Kasumi-1 (cell line): Measurements from ENCODE around the gene SLC16A4.
"Not testable (repeated sequence)": the region's sequence is repeated elsewhere in the genome, so short reads cannot be mapped to it uniquely, and the experiment has no call there.

ENCODE experiments used
- DNase-seq, 2 experiments: peaks; one replicate each; lab custom pipeline; 2025; lab: John Stamatoyannopoulos, UW

The SLC16A4 gene

DNA sequence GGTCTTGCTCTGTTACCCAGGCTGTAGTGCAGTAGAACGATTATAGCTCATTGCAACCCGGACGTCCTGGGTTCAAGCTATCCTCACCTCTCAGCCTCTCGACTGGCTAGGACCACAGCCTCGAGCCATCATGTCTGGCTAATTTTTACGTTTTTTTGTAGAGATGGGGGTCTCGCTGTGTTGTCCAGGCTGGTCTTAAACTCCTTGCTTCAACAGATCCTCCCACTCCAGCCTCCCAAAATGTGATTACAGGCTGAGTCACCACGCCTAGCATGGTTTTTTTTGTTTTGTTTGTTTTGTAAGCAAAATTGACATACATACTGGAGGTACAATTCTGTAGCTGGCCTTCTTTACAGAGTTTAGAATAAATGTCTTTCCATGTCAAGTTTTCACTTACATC is 17.7 kb upstream of the SLC16A4 start:
- DNase-seq: no peak

DNA sequence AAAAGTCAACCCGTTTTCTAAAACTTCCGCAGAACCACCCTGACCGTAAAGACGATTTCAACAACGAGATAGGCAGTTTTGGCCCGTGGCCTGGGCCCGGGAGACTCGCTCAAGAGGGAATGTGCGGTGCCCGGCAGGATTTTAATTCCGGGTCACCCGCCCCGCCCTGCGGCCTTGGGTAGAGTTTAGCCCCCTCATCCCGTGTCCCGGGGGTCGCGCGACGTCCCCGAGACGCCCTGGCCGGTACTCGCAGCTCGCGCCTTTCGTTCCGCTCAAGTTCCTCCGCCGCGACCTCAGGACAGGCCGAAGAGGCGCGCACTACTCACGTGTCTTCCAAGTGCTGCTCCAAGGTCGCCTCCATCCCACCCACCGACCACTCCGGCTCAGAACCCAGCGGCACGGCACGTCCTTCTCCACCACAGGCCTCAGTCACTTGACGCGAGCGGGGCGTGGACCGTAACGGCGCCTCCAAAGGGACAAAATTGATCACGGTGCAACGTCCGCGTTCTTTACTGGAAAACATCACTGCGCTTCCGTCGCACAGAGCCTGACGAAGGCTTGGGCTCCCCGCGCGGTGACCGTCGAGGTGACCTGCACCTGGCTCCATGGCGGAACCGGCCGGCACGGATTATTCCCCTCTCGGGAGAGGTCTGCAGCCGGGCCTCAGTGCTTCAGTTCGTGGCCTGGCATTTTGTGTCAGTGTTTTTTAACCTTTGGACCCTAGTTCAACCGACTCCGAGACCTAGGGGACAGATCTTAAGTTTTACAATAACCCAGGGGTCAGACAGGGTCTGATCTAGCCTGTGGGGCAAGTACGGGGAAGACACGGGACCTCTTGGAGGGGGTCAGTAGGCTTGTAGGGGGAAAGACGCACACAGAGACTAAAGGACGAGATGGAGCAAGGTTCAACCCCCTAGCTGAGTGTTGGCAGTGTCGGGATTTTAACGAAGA is 16.7 kb upstream of the SLC16A4 start, which contains the start of gene LAMTOR5:
TSS of gene LAMTOR5 (minus strand) at position 435 of the 951 bp plus-strand sequence. CDS start at position 361, 74 bp downstream.
- DNase-seq: peak; percentile 95

DNA sequence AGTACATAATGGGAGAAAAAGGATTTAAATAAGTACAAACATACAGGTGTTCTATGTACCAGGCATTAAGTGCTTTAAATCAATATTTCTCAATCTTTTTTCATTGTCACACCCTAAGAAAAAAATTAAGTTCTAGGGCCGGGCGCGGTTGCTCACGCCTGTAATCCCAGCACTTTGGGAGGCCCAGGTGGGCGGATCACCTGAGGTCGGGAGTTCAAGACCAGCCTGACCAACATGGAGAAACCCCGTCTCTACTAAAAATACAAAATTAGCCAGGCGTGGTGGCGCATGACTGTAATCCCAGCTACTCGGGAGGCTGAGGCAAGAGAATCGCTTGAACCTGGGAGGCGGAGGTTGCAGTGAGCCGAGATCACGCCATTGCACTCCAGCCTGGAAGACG is 15.6 kb upstream of the SLC16A4 start:
- DNase-seq: not testable (repeated sequence)

DNA sequence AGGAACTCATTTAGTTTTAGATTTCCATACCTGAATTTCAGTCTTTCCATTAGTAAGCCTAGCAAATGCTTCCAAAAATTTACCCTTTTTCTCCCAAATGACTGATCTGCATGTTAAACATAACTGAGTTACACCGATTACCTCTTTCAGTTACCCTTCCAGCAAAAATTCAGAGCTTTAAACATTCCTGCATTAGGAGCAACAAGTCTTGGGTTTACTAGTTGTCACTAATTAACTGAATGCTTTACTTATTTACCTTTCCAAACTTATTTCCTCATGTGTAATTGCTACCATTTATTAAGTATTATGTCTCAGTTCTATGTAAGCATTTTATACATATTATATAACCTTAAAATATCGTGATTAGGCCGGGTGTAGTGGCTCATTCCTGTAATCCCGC is 13.6 kb upstream of the SLC16A4 start:
- no peak for DNase-seq

DNA sequence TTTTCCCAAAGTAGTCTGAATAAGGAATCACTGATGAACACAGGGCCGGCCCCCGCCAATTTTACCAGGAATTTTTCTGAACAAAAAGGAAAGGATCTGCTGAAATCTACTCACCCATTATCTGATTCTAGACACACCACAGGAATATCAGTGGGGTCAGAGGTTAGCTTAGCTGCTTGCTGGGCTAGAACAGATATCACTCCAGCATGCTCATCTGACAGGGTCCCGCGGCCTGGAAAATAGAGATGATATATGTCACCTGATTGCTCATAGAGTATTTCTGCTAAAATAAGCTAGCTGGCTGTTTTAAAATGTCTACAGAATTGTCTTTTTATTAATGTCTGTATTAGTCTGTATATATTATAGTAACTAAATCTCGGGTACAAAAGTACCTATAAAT is 13.0 kb upstream of the SLC16A4 start:
- no peak for DNase-seq

DNA sequence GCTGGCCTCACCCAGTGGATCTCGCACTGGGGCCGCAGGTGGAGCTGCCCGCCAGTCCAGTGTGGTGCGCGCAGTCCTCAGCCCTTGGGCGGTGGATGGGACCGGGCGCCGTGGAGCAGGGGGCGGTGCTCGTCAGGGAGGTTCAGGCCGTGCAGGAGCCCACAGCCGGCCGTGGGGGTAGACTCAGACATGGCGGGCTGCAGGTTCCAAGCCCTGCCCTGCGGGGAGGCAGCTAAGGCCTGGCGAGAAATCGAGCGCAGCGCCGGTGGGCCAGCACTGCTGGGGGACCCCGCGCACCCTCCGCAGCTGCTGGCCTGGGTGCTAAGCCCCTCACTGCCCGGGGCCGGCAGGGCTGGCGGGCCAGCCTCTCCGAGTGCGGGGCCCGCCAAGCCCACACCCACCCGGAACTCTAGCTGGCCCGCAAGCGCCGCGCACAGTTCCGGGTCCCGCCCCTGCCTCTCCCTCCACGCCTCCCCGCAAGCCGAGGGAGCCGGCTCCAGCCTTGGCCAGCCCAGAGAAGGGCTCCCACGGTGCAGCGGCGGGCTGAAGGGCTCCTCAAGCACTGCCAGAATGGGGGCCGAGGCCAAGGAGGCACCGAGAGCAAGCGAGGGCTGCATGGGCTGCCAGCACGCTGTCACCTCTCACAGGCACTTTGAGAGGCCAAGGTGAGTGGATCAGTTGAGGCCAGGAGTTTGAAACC is 5.6 kb upstream of the SLC16A4 start:
- not testable (repeated sequence) for DNase-seq

DNA sequence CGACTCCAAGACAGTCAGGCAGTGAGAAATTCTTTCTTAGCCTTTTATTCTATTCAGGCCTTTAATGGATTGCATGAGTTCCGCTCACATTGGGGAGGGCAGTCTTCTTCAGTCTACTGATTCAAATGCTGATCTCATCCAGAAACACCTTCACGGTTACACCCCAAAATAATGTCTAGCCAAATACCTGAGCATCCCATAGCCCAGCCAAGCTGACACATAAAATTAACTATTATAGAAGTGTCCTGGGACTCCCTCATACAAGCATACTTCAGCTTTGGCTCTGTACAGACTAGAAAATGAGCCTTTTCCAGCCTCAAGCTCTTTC is 3.6 kb upstream of the SLC16A4 start:
- no peak for DNase-seq

DNA sequence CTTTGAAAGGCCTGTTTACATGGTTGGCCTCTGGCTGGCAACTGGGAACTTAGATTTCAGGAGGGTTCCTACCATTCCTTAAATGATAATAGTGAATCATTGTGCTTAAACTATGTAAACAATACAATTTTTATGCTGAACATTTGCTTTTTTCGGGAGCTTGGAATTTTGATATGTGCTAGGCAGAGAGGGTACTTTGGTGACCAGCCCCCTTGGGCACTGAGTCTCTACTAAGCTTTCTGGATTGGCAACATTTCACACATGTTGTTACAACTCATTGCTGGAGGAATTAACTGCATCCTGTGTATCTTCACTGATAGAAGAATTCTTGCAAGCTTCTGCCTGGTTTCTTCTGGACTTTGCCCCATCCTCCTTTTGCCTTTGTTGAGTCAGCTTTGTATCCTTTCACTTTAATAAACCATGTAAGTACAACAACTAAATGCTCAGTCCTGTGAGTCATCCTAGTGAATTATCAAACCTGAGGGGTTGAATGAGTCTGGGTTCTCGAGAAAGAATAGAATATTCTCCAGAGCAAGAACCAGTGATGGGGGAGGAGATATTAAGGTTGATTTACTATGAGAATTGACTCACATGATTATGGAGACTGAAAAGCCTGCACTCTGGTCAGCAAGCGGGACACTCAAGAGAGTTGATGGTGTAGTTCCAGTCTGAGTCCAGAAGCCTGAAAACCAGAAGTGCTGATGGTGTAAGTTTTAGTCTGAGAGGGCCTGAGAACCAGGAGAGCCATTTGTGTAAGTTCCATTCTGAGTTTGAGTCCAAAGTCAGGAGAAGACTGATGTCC is 3.1 kb upstream of the SLC16A4 start:
- DNase-seq: no peak

DNA sequence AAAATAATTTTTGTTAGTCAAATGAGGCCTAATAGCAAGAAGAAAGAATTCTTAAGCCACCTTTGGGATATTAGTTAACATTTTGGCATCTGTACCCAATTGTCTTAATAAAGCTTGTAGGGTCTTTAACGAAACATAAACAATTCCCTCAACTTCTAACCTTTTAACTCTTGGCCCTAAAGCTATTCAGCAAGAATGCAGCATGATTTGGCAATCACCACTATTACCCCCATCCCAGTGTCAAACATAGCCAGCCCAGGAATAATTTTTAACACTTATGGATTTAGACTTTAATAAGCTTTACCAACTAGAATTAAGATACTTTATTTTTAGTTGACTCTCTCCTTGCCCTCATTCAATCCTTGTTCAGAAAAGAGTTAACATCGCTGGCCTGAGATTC is 2.5 kb upstream of the SLC16A4 start:
- DNase-seq: no peak

DNA sequence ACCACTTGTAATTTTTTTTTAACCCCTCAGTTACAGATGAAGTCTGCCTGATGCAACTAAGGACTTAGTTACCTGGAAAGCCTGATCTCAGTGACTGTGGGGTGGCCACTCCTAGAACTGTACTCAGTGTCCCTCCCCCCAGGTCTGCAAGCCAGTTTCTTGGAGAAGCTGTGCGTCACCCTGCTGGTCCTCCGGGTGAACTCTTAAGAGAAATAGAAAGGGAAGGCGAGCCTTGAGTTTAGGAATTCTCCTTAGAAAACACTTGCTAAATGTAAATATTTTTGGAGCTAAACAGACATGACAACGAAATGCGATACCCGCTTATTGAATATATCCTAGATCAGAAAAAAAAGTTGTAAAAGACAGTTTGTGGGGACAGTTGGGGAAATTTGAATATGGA is 730 bp downstream of the SLC16A4 start:
- DNase-seq: no peak

DNA sequence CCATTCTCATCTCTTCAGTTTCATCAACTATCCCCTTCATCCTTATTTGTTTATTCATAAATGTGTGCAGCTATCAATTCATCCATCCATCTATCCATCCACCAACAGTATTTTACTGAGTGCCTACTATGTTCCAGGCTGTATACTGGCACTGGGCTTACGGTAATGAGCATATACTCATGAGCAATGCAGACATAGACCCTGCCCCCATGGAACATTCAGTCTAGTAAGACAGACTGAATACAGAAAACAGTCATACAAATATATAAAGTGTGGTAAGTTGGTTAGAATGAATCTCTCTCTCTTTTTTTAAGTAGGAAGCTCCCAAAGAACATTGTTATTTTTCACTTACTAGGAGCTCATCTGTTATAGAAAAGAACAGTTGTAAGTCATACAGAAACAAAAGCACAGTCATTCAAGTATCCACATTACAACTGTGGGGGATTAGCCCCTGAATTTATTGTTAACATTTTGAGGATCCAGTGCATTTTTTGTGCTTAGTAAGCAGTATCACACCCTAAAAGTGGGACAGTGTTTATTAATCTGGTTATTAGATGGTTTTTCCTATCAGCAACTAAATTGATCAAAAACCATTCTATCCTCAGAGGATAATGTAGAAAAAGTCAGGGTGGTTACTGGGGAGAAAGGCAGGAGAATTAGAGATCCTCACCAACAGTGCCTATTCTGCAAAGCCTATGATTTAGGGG is 3.6 kb downstream of the SLC16A4 start:
- no peak for DNase-seq

DNA sequence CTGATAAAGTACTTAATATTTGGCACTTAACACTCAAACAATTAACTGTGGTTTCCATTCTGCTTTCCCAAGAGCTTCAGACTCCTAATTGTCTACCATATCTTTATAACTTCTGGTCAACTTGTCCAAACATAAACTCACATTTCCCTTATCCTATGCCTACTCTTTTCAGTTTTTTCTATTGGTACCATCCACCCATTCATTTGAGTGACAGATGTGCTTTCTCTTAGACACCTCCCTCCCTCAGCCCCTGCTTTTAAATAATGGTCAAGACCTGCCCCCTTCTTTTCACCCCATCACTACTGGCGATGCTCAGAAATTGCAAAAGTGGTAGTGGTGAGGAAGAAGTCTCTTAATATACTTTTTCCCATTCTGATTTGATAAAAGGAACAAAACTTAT is 5.5 kb downstream of the SLC16A4 start:
- DNase-seq: no peak

DNA sequence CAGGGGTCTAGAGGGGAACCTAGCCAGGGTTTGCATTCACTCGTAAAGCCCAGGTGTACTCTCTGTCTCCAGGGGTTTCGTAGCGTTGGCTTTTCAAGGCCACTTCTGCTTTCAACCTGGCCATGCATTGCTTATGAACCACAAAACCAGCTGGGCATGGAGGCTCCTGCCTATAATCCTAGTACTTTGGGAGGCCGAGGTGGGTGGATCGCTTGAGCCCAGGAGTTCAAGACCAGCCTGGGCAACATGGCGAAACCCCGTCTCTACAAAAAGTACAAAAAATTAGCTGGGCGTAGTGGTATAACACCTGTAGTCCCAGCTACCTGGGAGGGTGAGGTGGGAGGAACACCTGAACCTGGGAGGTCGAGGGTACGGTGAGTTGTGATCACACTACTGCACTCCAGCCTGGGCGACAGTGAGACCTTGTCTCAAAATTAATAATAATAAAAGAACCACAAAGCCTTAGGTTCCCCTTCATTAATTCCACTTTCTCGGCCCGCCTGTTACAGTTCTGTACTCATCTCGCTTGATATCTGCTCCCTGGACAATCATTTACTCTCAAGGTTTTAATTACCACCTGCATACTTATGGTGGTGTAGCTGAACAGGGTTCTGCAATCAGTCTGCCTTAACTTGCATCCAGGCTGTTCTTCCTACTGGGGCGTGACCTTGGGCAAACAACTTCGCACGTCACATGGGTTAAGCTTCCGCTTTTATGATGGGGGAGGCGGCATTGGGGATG is 6.1 kb downstream of the SLC16A4 start:
- DNase-seq: no peak

DNA sequence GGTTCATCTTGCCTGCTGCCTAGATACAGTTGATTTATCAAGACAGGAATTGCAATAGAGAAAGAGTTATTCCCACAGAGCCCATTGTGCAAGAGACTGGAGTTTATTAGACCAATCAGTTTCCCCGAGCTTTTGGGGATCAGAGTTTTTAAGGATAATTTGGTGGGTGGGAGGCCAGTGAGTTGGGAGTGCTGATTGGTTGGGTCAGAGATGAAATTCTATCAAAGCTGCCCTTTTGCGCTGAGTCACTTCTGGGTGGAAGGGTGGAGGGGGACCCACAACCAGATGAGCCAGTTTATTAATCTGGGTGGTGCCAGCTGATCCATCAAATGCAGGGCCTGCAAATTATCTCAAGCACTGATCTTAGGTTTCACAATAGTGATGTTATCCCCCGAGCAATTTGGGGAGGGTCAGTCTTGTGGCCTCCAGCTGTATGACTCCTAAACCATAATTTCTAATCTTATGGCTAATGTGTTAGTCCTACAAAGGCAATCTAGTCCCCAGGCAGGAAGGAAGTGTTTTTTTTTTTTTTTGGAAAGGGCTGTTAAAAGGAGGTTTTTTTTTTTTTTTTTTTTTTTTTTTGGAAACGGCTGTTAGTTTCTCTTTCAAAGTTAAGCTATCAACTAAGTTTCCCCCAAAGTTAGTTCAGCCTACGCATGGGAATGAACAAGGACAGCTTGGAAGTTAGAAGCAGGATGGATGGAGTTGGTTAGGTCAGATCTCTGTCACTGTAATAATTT is 7.4 kb downstream of the SLC16A4 start:
- DNase-seq: no peak

DNA sequence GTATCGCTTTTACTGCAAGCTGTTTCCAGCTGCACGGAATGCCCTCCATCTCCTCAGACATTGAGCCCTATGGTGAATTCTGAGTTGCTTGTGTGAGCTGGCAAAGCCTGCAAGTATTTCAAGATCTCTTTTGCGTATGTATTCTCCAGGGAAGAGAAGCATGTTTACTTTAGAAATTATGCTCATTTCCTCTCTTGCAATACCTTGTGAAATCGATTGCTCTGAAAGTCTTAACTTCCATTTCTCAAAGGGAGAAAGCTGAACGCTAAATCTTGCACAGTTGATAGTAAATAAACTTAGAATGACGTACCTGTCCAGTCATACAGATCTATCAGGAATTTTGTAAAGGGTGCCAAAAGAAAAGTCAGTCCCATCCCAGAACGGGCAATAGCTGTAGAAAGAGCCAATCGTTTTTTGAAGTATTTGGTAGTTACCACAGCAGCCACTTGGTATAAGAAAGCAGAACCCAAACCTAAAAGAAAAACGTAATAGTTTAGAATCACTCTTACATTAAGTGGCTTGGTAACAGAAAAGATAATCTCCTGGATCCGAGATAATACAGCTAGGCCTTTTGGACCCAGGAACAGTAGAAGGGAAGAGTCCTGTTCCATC is 10.0 kb downstream of the SLC16A4 start:
- DNase-seq: no peak

DNA sequence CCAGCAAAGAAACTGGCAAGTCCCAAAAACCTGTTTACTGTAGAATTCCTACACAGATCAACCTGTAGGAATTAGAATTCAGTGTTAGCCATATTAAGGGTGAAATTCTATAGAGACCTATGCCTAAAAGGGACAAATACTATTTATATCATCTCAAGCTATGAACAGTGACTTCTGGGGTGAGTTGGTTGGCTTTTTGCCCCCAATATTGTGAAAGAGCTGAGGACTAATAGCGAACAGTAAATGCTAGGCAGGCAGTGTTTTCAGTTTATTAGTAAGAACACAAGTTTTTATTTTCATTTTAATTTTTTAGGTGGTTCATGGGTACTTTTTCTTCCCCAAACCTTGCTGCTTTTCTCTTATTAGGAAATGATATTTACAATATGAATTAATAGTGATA is 15.3 kb downstream of the SLC16A4 start:
- DNase-seq: no peak

DNA sequence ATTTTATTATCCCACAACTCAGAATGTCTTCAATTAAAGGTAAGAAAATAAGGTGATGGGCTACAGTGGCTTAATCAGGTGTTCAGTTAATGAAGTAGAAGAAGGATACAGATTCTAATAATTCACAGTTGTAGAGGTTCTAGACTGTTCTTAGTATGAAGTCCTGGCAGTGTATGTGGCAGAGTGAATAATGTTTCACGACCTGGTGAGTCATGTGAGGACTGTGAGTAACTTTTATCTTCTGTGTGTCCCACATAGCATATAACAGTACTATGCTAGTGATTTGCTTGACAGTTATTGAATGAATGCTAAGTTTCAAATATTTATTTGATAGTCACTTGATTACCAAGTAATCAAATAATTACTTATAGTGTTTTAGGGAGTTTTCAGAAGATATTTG is 20.0 kb downstream of the SLC16A4 start:
- DNase-seq: no peak

DNA sequence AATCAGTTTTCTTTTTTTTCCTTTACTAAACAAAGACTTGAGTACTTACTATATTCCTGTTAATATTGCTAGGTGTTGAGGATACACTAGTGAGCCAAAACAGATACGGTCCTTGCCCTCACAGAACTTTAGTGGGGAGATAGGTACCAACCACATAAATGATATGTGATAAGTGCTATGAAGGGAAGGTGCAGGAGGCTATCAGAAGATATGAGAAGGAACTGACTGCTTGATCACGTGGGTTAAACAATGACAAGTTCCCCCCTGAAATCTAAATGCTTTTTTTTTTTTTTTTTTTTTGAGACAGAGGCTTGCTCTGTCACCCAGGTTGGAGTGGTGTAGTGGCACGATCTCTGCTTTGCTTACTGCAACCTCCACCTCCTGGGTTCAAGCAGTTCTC is 26.6 kb downstream of the SLC16A4 start:
- DNase-seq: no peak

DNA sequence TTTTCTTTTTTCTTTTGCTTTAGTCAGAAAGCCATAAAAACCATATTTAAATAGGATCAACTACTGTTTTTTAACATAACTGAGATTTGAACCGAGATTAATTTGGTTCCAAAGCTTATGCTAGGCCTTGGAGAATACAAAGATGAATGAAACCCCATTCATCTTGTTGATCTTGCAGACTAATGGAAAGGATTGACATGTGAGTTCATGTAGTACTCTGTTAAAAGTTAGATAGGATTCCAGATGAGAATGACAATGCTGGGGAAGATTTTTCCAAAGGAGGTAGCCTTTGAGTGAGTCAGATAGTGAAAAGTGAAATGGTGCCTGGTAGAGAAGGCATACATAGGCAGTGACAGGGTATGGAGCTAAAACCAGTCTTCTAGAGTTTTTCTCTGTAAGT is 29.0 kb downstream of the SLC16A4 start:
- DNase-seq: no peak

DNA sequence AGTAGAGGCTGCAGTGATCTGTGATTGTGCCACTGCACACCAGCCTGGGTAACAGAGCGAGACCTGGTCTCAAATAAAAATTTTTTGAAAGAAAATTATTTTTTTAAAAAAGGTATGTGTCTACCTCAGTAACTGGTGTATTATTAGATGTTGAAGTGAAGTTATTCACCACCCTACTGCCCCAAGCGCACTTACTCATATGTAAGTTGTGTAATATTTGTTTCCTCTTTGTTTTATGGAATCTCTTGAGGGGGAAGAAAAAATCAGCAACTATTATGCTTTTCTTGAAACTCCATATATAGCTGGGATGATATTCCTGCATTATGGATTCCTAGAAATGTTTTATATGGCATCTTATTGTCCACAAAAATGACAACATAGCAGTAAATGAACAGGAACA is 30.4 kb downstream of the SLC16A4 start:
- DNase-seq: no peak
